Dermis lymphatic vessel endothelial cell (primary cell): ENCODE data around the gene GCNT4. TPM values are rescaled to one million over a fixed set of nuclear protein-coding genes. Genes with fewer than 3 reads are reported as not detected.

Experiments
- total RNA-seq: library from RNA; depleted of rRNA; stranded (reverse); fragments of >200 nt; gene quantifications from 2 replicates; pipeline ENCODE4 v1.2.1, GENCODE V29; 2014

The GCNT4 gene, protein sequence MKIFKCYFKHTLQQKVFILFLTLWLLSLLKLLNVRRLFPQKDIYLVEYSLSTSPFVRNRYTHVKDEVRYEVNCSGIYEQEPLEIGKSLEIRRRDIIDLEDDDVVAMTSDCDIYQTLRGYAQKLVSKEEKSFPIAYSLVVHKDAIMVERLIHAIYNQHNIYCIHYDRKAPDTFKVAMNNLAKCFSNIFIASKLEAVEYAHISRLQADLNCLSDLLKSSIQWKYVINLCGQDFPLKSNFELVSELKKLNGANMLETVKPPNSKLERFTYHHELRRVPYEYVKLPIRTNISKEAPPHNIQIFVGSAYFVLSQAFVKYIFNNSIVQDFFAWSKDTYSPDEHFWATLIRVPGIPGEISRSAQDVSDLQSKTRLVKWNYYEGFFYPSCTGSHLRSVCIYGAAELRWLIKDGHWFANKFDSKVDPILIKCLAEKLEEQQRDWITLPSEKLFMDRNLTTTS
- 0.11 and 0.34 TPM in 2 replicates for total RNA-seq

DNA sequence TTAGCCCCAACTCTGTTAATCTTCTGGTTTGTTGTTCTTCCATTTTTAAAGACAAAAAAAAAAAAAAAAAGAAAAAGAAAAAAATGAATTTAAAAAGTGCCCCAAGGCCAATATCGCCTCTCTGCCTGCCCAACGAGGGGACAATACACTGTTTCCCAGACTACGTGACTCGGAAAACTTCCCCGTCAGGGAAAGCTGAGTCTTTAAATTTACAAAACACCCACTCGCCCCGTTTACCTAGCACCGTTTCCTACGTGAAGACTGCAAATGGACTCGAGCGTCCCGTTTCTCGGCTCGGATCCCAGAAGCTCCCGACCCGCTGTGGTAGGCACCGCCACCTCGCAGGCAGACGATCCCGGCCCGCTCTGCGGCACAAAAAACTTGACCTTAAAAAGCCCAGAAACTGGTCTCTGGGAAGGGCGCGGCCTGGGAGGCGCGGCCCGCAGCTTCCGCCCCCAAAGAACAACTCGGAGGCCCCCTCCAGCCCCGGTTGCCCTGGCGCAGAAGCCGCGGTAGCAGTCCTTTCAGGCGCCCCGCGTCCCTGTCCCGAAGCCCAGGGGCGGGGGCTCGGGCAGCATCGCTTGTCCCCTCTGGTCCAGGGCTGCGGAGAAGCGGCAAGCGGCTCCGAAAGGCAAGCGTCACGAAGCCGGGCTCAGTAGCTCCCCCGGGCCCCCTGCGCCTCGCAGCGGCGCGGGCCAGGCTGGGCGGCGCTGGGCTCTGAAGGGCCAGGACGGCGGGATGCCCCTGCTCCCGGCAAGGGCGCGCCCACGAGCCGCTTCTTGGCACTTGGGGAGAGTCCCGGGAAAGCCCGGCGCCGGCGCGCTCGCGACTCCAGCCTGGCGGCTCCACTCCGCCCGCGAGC lies at the start of gene GCNT4:
Gene GCNT4, minus strand, starts transcription at position 367 of the 862 bp plus-strand sequence. CDS start 22,521 bp downstream, outside the sequence.

Other genes with a start within 250 kb of the GCNT4 start
- 2.8 and 4.1 TPM in 2 replicates for gene FAM169A, start 186.2 kb downstream of the GCNT4 start, total RNA-seq
- gene ANKRD31, start 184.3 kb upstream of the GCNT4 start, total RNA-seq = under 0.01 TPM in 2 replicates